ENCODE results near the gene CLDN19. TPM values are rescaled to one million over a fixed set of nuclear protein-coding genes. Genes with fewer than 3 reads are reported as not detected.
A peak's percentile ranks its signal among the peaks of the same experiment; 100 is the strongest.

Gene CLDN19
- total RNA-seq, 1 experiment from 2014 or later = 12.5 TPM

- no peak overlapping the region for H4K91ac ChIP-seq (ENCODE audit: insufficient read length, low read depth, low read length)
- H3K79me2 ChIP-seq (ENCODE audit: insufficient read depth, low read length) = no peaks in the 10 kb centered on the region
- no peak overlapping the region for H2BK120ac ChIP-seq (ENCODE audit: low read depth, low read length, poor library complexity, severe bottlenecking)
- DNase-seq = no peak
- H3K4ac ChIP-seq (ENCODE audit: low read depth, low read length) = no peak overlapping the region
- no peak overlapping the region for H2BK20ac ChIP-seq (ENCODE audit: low read depth, low read length, poor library complexity, severe bottlenecking)
- TF ChIP-seq CTCF (conservative IDR thresholded peaks at IDR 0.05) = no peak
- H3K4me1 ChIP-seq (ENCODE audit: insufficient read depth, low read length) = no peaks in the 10 kb centered on the region; the same call in 1 of the 2 replicates
- no peak overlapping the region for H4K5ac ChIP-seq (ENCODE audit: insufficient read length, low read depth, low read length)
- H4K20me1 ChIP-seq (ENCODE audit: control insufficient read depth, insufficient read depth, insufficient read length) = no peaks in the 10 kb centered on the region
- no peak overlapping the region for H2BK5ac ChIP-seq (ENCODE audit: insufficient read length, low read length)
- no peaks in the 10 kb centered on the region for H3K27me3 ChIP-seq (ENCODE audit: insufficient read depth, low read length)
- WGBS (ENCODE audit: extremely low coverage, insufficient read length, low lambda C conversion rate) = no CpG with 5 or more reads among the region's 8 CpGs
- H3T11ph ChIP-seq (ENCODE audit: low read length) = no peak overlapping the region
- H3K56ac ChIP-seq (ENCODE audit: insufficient read length, low read depth, low read length) = no peak overlapping the region
- no peaks in the 10 kb centered on the region for H3K79me1 ChIP-seq (ENCODE audit: insufficient read depth, low read depth, low read length, poor library complexity, severe bottlenecking)
- H3K9me3 ChIP-seq (ENCODE audit: control insufficient read depth, low read depth, low read length) = no peaks in the 10 kb centered on the region
- H3K9ac ChIP-seq (ENCODE audit: extremely low read depth, insufficient read length, low read length) = no peak overlapping the region
- no peaks in the 10 kb centered on the region for H3K9me3 Mint-ChIP-seq
- H3K4me2 ChIP-seq (ENCODE audit: insufficient read depth, insufficient read length, low read length) = no peak overlapping the region
- no peak overlapping the region; a peak in 1 of 5 replicates for H3K4me3 Mint-ChIP-seq
- no peak overlapping the region for H2BK12ac ChIP-seq (ENCODE audit: insufficient read length, low read depth, low read length)
- peaks cover 3 to 16% (median 15%) of the 10 kb centered on the region in 3 experiments; a peak in 5 of 7 replicates for H3K36me3 Mint-ChIP-seq (ENCODE audit: insufficient read depth in 1 of 3, low read depth in 3 of 3)
- no peak overlapping the region for H3K27ac ChIP-seq (ENCODE audit: insufficient read length, low read depth, low read length)
- no peak overlapping the region for H2BK15ac ChIP-seq (ENCODE audit: low read depth, low read length)
- no peak overlapping the region for H3K14ac ChIP-seq (ENCODE audit: insufficient read depth, low read length)
- peaks cover 43 to 51% of the 10 kb centered on the region in 2 experiments for H3K4me1 Mint-ChIP-seq
- 0 out of 7 replicates have a peak overlapping the region, but pooled peaks of 1 of the 3 experiments have one; percentile 35 for H3K27ac Mint-ChIP-seq
- H3K23ac ChIP-seq (ENCODE audit: insufficient read length, low read depth, low read length) = no peak overlapping the region
- H3K18ac ChIP-seq (ENCODE audit: insufficient read length, low read depth, low read length) = no peak overlapping the region
- no peaks in the 10 kb centered on the region for H3K23me2 ChIP-seq (ENCODE audit: insufficient read length, low read depth, low read length, poor library complexity, severe bottlenecking)
- H2AK5ac ChIP-seq (ENCODE audit: insufficient read length, low read length) = no peak overlapping the region
- H2AFZ ChIP-seq (ENCODE audit: low read length) = no peak overlapping the region
- H3K27me3 Mint-ChIP-seq (ENCODE audit: low read depth) = no peaks in the 10 kb centered on the region; the same call in none of the 2 replicates
- no peak overlapping the region for H4K8ac ChIP-seq (replicated peaks; ENCODE audit: insufficient read length, low read depth, low read length)
Measured at GRCh38 chr1:42742141-42742540, 2.1 kb upstream of the CLDN19 start.

Data from H9 (cell line).